Activated CD8-positive, alpha-beta memory T cell treated with anti-CD3 and anti-CD28 coated beads for 4 hours (primary cell): ENCODE measurements around the gene COL12A1.
A peak's percentile ranks its signal among the peaks of the same experiment; 100 is the strongest.

ENCODE experiments used
- DNase-seq, 2 donors: peaks; one replicate each; pipeline ENCODE4 v3.0.0-alpha.2; 2020; ENCODE audit warnings: low read depth in 2 of 2

The COL12A1 gene

DNA sequence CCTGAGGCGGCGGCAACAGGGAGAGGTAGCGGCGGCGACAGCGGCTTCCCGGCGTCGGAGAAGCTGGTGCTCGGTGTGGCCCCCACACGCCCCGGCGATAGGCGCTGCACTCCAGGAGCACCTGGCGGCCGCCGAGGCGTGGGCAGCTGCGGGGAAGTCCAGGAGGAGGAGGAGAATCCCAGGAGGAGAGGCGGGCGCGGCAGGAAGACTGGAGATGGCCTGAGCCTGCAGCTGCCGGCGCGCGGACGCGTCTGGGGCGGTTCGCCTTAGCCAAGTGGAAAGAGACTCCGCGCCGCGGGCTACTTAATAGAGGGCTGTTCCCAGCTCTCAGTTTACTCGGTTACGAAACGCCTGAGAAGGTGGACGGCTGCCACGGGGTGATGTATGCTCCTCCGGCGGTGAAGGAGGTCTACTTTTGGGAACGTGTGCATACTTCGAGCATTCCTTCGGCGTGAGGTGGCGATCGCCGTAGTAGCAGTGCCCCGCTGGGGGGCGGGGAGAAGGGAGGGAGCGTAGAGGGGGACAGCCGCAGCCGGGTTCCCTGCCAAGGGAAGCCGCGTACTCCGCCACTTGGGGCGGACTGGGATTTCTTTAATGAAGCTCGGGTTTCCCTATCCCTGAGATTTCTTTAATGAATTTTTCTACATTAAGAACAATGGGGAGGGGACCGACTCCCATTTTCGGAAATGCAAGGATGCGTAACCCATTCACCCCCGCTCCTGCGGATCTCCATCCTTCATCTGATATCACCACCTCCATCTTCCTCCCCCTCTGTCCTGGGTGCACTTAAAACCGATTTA is at the start of gene COL12A1:
Gene COL12A1 (minus strand): TSS at position 278 of the 800 bp plus-strand sequence. CDS start 3,261 bp downstream, outside the sequence.
- DNase-seq, result no peak

DNA sequence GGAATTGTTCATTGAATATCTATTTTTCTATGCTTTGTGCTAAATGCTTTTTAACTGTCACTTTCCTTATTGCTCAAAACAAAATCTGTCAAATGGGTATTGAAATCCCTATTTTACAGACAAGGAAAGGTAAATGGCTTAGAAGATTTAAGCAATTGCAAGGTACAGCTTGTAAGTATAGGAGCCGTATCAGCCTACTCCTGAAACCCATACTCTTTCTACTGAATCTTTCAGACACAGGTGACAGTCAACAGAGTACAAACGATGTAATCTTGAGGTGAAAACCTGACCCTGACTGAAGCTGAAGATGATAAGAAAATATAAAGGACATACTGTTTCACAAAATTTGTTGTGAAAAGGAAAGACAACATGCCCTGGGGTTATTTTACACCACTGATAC is 44.7 kb upstream of the COL12A1 start:
- no peak for DNase-seq

DNA sequence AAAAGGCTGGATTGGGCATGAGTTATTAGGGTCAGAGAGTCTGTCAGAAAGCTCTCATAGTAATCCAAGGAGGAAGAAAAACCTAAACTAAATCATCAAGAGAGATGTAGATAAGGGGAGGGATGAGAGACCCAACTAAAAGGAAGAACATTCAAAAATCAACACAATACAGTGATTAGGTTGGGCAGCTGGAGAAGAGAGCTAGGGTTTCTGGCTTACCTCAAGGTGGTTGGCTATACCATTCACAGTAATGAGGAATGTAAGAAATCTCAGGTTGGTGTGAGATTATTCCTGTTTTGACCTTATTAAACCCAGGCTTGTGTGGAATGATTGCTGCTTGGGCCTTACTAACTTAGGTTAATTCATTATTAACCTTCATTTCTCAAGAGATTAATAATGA is 44.0 kb upstream of the COL12A1 start:
- no peak for DNase-seq

DNA sequence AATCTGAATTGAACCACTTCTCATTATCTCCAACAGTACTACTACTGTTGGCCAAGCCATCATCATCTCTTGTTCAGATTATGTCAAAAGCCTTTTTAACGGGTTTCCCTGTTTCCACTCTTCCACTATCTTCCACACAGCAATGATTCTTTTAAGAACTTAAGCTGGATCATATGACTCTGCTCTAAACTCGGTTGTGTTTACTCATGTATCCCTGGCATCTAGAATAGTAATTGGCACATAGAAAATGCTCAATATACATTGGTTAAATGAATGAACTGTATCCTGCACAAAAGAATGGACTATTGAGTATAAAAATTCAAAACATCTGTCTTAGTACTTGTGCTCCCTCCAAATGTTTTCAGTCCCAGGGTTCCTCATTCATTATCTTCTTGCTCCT is 40.5 kb upstream of the COL12A1 start:
- DNase-seq, result no peak

DNA sequence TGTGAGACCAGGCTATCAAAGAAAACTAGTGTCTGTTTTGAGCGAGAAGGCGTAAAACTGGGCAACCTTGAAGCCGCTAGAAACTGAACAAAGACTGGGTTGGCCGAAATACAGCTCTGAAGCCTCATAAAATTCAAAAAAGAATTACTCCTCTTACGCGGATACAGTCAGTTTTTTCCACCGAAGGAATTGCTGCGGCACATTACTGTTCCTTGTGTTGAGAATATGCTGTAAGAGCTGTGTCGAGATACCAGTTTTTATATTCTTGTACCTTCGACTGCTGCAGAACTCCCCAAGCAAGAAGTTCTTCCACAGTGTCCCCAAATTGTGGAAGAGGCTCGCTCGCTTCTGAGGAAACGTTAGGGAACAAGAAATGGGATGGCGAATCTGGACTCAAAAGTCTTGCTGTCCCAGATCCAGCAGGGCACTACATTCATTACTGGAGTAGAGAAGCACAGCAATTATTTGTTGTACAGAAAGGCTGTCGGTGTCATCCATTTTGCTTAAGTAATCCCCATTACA is 38.3 kb upstream of the COL12A1 start:
- no peak for DNase-seq

GRCh38 chr6:75243333-75244062 is 37.6 kb upstream of the COL12A1 start, which contains the start of gene COX7A2:
TSS of gene COX7A2 (minus strand) at chr6:75243801. CDS start at chr6:75243734, 67 bp downstream.
- peak; percentile 67 to 75 for DNase-seq

- DNase-seq, result no peak
Observed at GRCh38 chr6:75236630-75237029, 30.8 kb upstream of the COL12A1 start.

- DNase-seq, result no peak
Observed at GRCh38 chr6:75235271-75235670, 29.4 kb upstream of the COL12A1 start.

DNA sequence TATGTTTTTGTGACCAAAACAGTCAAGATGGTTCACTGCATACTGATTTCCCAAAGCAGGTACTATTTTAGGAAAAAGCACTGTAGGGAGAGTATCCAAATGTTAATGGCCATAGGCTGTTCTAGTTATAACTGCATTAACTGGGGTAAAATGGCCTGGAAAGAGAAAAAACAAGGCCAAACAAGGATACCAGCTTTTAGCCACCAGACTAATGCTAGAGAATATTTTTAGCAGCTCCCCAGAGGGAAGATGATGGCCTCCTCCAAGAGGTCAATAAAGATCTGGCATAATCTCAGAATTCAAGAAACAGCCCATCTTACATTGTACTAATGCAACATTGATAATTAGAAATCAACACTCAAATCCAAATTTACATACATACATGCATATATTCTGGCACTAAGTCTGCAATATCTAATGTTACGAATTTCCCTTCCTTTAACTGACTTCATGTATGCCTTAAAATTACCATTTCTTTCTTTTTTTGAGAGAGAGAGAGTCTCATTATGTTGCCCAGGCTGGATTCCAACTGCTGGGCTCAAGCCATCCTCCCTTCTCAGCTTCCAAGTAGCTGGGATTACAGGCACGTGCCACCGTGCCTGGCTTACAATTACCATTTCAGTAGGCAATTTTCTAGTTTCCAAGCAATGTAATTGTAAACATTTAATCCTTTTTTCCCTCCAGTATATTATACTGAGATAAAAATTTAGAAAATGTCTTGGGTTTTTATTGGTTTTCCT is 28.4 kb upstream of the COL12A1 start:
- no peak for DNase-seq

DNA sequence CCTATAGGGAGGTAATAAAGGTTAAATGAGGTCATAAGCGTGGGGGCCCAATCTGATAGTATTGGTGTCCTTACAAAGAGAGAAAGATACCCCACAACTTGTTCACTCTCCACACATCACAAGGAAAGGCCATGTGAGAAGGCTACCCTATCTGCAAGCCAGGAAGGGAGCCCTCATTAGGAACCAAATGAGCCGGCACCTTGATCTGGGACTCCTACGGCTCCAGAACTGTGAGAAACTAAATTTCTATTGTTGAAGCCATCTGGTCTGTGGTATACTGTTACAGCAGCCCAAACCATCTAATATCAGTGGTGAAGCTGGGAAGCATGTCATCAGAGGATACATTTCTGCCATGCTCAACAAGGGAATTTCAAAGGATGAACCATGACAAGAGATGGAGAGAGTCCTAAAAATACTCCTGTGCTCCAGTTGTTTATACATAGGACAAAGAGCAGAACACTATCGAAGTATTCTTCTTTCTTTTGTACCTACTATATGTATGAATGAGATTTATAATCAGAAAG is 27.3 kb upstream of the COL12A1 start:
- DNase-seq, result no peak

- DNase-seq, result no peak
Observed at GRCh38 chr6:75230484-75231325, 24.9 kb upstream of the COL12A1 start.

DNA sequence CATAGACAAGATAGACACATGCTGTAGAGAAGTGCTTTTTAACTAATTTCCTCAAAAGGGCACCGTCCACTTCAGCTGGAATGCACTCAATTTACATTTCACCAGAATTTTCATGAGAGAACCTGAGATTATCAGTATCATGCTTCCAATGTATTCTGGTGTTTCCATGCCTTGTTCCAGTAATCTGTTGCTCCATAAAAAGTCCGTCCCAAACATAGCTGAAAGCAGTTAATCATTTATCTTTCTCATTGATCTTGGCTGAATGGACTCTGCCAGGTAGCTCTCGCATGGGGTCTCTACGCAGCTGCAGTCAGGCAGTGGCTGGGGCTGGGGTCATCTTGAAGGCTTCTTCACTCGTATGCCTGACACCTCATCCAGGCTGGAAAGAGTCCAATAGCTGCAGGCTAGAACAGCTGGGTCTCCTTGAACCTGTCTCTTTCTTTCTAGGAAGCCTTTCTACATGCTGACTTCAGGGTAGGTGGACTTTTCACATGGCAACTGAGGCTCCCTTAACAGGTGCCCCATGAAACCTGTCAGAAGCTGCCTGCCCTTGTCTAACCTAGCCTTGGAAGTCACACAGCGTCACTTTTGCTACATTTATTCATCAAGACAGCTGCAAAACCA is 18.6 kb upstream of the COL12A1 start:
- no peak for DNase-seq

DNA sequence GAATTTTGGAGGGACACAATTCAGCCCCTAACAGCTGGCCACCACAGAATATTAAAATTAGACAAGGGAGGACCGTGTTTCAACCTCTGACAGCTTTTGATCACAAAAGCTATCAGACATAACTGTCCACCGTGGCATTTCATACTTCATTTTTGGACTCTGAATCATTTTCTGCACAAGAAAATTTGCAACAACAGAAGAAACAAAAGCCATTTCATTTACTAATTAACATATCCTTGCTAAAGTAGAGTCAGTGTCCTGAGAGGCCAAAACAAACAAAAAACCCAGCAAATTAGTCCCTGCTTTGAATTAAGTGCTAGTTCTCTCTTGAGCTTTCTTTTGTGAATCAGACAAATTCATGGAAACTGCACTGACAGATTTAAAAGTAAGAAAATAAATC is 17.6 kb upstream of the COL12A1 start:
- DNase-seq, result no peak

DNA sequence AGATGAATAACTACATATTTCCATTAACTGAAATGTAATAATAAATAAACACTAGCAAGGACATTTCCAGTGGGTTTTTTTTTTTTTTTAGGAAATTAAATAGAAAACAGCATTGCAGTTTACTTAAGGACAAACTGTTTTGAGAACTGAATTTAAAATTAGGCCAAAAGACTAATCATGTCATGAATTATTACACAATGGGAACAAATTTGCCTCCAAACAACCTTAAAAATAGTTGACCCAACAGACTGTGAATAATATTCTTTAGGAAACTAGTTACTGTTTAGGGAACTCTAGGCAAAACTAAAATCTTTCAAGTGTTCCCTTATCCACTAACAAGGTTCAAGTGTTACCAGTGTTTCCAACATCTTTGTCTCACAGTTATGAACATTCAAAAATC is 16.4 kb upstream of the COL12A1 start:
- DNase-seq, result no peak

DNA sequence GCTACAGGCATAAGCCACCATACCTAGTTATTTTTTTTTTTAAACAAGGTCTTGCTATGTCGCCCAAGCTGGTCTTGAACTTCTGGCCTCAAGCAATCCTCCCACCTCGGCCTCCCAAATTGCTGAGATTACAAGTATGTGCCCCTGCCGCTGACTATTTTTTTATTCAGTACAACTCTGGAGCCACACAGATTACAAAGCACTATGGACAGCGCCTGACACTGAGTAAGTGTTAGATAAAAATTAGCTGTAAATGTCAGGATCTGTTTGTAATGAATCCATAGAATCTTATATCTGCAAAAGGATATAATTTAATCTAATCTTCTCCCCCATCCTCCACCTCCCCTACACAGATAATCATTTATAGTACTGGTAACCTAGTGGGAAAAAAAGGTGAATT is 15.3 kb upstream of the COL12A1 start:
- DNase-seq, result no peak

DNA sequence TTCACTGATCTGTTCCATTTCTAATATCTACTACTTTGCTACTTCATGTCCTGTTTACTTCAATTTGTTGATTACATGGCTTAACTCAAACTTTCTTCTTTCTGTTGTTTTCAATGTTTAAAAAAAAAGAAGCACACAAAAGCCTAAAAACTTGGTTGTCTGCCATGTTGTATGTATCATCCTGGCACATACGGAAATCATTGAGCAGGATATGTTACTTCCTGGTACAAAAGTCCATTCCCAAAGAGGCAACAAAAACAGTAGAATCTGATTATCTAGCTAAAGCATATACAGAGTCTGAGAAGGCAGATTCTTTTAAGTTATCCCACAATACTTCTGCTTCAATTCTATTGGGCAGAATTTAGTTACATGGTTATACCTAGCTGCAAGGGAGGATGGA is 14.5 kb upstream of the COL12A1 start:
- no peak for DNase-seq

GRCh38 chr6:75219263-75219662 is 13.4 kb upstream of the COL12A1 start:
- DNase-seq, result no peak

- DNase-seq, result no peak
Observed at GRCh38 chr6:75217193-75217592, 11.3 kb upstream of the COL12A1 start.

DNA sequence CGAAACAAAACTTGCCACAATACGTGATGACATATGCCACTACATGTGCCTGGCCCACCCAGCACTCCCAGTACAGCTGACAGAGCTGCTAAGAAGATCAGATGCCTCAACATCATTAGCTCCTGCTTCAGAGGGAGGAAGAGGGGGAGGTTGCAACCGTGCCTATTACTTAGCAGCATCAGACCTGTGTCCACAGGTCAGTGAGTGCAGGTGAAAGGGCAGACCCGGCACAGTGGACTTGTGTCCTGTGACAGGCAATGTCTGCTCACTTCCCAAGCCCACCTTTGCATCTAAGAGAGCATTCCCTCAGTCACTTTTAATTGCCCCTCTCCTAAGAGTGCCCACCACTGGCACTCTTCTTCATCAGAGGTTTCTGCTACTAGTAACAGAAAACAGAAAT is 9.4 kb upstream of the COL12A1 start:
- DNase-seq, result no peak

- DNase-seq, result no peak
Observed at GRCh38 chr6:75213732-75214131, 7.9 kb upstream of the COL12A1 start.

GRCh38 chr6:75213112-75213511 is 7.3 kb upstream of the COL12A1 start:
- no peak for DNase-seq
